ENCODE results near the gene TMPRSS9. TPM values are rescaled to one million over a fixed set of nuclear protein-coding genes. Genes with fewer than 3 reads are reported as not detected.

Gene TMPRSS9
- total RNA-seq, 4 donors from 2014 or later: 0.54 to 2.5 (median 0.85) TPM; not detected in 1

GRCh38 chr19:2330255-2330631, 29.8 kb upstream of the TMPRSS9 start:
- H3K27ac ChIP-seq: peak overlapping the region; percentile 88 to 98 (median 90)
- H3K27me3 ChIP-seq: no peaks in the 10 kb centered on the region
- no peak for DNase-seq
- peak overlapping the region in 2 of 4 donors; percentile 43 to 87 for H3K4me3 ChIP-seq
- peaks cover 0 to 70% (median 45%) of the 10 kb centered on the region in 4 donors for H3K4me1 ChIP-seq
- peaks cover 0 to 20% (median 0%) of the 10 kb centered on the region in 3 donors for H3K36me3 ChIP-seq
- TF ChIP-seq POLR2A (IDR thresholded peaks at IDR 0.05) (no peak), CTCF (IDR thresholded peaks at IDR 0.05) (no peak)
- H3K9me3 ChIP-seq: no peaks in the 10 kb centered on the region

GRCh38 chr19:2330632-2331284, 29.3 kb upstream of the TMPRSS9 start:
- TF ChIP-seq CTCF (IDR thresholded peaks at IDR 0.05) (no peak), POLR2A (IDR thresholded peaks at IDR 0.05) (peak; percentile 95 to 98)
- peak overlapping the region in 2 of 4 donors; percentile 43 to 87 for H3K4me3 ChIP-seq
- H3K9me3 ChIP-seq: no peaks in the 10 kb centered on the region
- H3K27me3 ChIP-seq: no peaks in the 10 kb centered on the region
- peak overlapping the region; percentile 88 to 98 (median 90) for H3K27ac ChIP-seq
- H3K4me1 ChIP-seq: peaks cover 0 to 70% (median 41%) of the 10 kb centered on the region in 4 donors
- DNase-seq: peak in 2 of 3 donors; percentile 93 to 96
- H3K36me3 ChIP-seq: peaks cover 0 to 15% (median 0%) of the 10 kb centered on the region in 3 donors

- Histone ChIP-seq H3K9me3 (no peaks in the 10 kb centered on the region), H3K27me3 (no peaks in the 10 kb centered on the region), H3K27ac (peak overlapping the region; percentile 88 to 98 (median 90)), H3K4me3 (peak overlapping the region in 3 of 4 donors; percentile 31 to 87 (median 35)), H3K36me3 (peaks cover 0 to 7% (median 0%) of the 10 kb centered on the region in 3 donors), H3K4me1 (peaks cover 0 to 66% (median 39%) of the 10 kb centered on the region in 4 donors)
- DNase-seq: no peak
- TF ChIP-seq CTCF (IDR thresholded peaks at IDR 0.05) (no peak), POLR2A (IDR thresholded peaks at IDR 0.05) (no peak)
Observed at GRCh38 chr19:2331601-2332246, 28.3 kb upstream of the TMPRSS9 start.

- Histone ChIP-seq H3K36me3 (peaks cover 0 to 13% (median 0%) of the 10 kb centered on the region in 3 donors), H3K4me1 (peaks cover 0 to 58% (median 32%) of the 10 kb centered on the region in 4 donors), H3K27ac (peak overlapping the region; percentile 88 to 98 (median 90)), H3K4me3 (peak overlapping the region in 2 of 4 donors; percentile 8 to 31), H3K9me3 (no peaks in the 10 kb centered on the region), H3K27me3 (no peaks in the 10 kb centered on the region)
- no peak for TF ChIP-seq POLR2A (IDR thresholded peaks at IDR 0.05)
- no peak for TF ChIP-seq CTCF (IDR thresholded peaks at IDR 0.05)
- peak; percentile 74 to 92 (median 90) for DNase-seq
Observed at GRCh38 chr19:2332341-2333026, 27.6 kb upstream of the TMPRSS9 start.

- Histone ChIP-seq H3K4me1 (peaks cover 0 to 56% (median 29%) of the 10 kb centered on the region in 4 donors), H3K27ac (peak overlapping the region; percentile 88 to 98 (median 90)), H3K4me3 (peak overlapping the region in 2 of 4 donors; percentile 10 to 22), H3K9me3 (no peaks in the 10 kb centered on the region), H3K36me3 (peaks cover 0 to 16% (median 0%) of the 10 kb centered on the region in 3 donors), H3K27me3 (no peaks in the 10 kb centered on the region)
- TF ChIP-seq POLR2A (IDR thresholded peaks at IDR 0.05): no peak
- no peak for TF ChIP-seq CTCF (IDR thresholded peaks at IDR 0.05)
- DNase-seq: peak in 1 of 3 donors; percentile 83
Observed at GRCh38 chr19:2333027-2333806, 26.8 kb upstream of the TMPRSS9 start.

Data from Peyer's patch (tissue), 4 donors.